HepG2 (cell line): ENCODE results near the gene PSMA4. TPM values are rescaled to one million over a fixed set of nuclear protein-coding genes. Genes with fewer than 3 reads are reported as not detected.
A peak's percentile ranks its signal among the peaks of the same experiment; 100 is the strongest.

Source experiments
- EZH2 ChIP-seq: conservative IDR thresholded peaks from 2 replicates; pipeline ENCODE4 v1.6.1; 2012; ENCODE audit warnings: mild to moderate bottlenecking, low read depth, low read length, moderate library complexity
- JUNB ChIP-seq: sonication (generic); formaldehyde crosslinking; IDR thresholded peaks from 2 replicates; pipeline ENCODE4 v1.8.0; 2022; ENCODE audit warnings: missing genetic modification reagents, mild to moderate bottlenecking, borderline replicate concordance
- NCOA5 ChIP-seq: sonication (generic); formaldehyde crosslinking; IDR thresholded peaks from 2 replicates; pipeline ENCODE4 v1.4.0; 2020; ENCODE audit warnings: missing genetic modification reagents
- NR3C1 ChIP-seq: sonication (generic); formaldehyde crosslinking; IDR thresholded peaks from 2 replicates; pipeline ENCODE4 v1.4.0; 2020; ENCODE audit warnings: missing genetic modification reagents
- SCMH1 ChIP-seq: sonication (generic); formaldehyde crosslinking; IDR thresholded peaks from 2 replicates; pipeline ENCODE4 v1.9.0; 2021; ENCODE audit warnings: missing genetic modification reagents, mild to moderate bottlenecking, borderline replicate concordance
- SYNCRIP ChIP-seq: fragments of 200-400 bp; formaldehyde crosslinking; IDR thresholded peaks from 2 replicates; pipeline ENCODE4 v1.6.1; 2018; ENCODE audit warnings: mild to moderate bottlenecking, low read depth, low read length; ENCODE audit not compliant: insufficient read depth
- ZFP36L2 ChIP-seq: sonication (generic); formaldehyde crosslinking; IDR thresholded peaks from 2 replicates; pipeline ENCODE4 v1.4.0; 2020; ENCODE audit warnings: missing genetic modification reagents
- ZNF260 ChIP-seq: sonication (generic); formaldehyde crosslinking; IDR thresholded peaks from 2 replicates; pipeline ENCODE4 v1.4.0; 2020; ENCODE audit warnings: missing genetic modification reagents, low read depth, mild to moderate bottlenecking, borderline replicate concordance
- ZNF3 ChIP-seq: IDR thresholded peaks from 2 replicates; pipeline ENCODE4 v1.7.0; 2017; ENCODE audit warnings: inconsistent platforms
- ZNF567 ChIP-seq: sonication (generic); formaldehyde crosslinking; IDR thresholded peaks from 2 replicates; pipeline ENCODE4 v1.8.1; 2023; ENCODE audit warnings: mild to moderate bottlenecking, missing genetic modification reagents, borderline replicate concordance
- ZNF792 ChIP-seq: IDR thresholded peaks from 2 replicates; pipeline ENCODE4 v1.6.1; 2016
- polyA plus RNA-seq, 8 experiments: library from polyadenylated mRNA; depleted of rRNA in 3 of 8; stranded (reverse) in 7 of 8; unstranded in 1 of 8; fragments of >200 nt; fragmentation: Illumina TruSeq in 4 of 8; extraction: Trizol in 4 of 8; gene quantifications; 2 replicates each; pipeline versions ENCODE4 v1.2.1 to v1.2.3, GENCODE V29; 2011 to 2016; ENCODE audit warnings: low read depth in 4 of 8, missing spikeins in 1 of 8, mixed read lengths in 1 of 8; ENCODE audit not compliant: insufficient read depth in 1 of 8
- total RNA-seq, 5 experiments: library from RNA; depleted of rRNA; stranded (reverse); fragments of >200 nt; fragmentation: Illumina TruSeq; extraction: Trizol; gene quantifications; 2 replicates each; pipeline ENCODE4 v1.2.3, GENCODE V29; 2016; ENCODE audit warnings: low read depth in 1 of 5
- TF ChIP-seq, protein P1 (sequence below), 2 experiments: sonication (generic) in 1 of 2; formaldehyde crosslinking in 1 of 2; IDR thresholded peaks; 2 replicates each; pipeline versions ENCODE4 v1.5.1 to v1.6.1; 2011 to 2020; ENCODE audit warnings: borderline replicate concordance in 1 of 2, low read depth in 1 of 2, low read length in 1 of 2, mild to moderate bottlenecking in 1 of 2, missing genetic modification reagents in 1 of 2, moderate library complexity in 1 of 2
- TF ChIP-seq, protein P2 (sequence below): sonication (generic); formaldehyde crosslinking; IDR thresholded peaks from 2 replicates; pipeline ENCODE4 v1.5.0; 2020; ENCODE audit warnings: mild to moderate bottlenecking, missing genetic modification reagents
- TF ChIP-seq, protein P3 (sequence below): IDR thresholded peaks from 2 replicates; pipeline ENCODE4 v1.6.1; 2016; ENCODE audit warnings: missing biosample characterization, missing genetic modification reagents, low read depth
- TF ChIP-seq, protein P4 (sequence below), 2 experiments: sonication (generic) in 1 of 2; formaldehyde crosslinking in 1 of 2; IDR thresholded peaks; 2 replicates each; pipeline versions ENCODE4 v1.6.1 to v1.9.0; 2014 to 2022; ENCODE audit warnings: antibody characterized with exemption in 1 of 2, borderline replicate concordance in 1 of 2, inconsistent platforms in 1 of 2, low read depth in 1 of 2, missing genetic modification reagents in 1 of 2
- TF ChIP-seq, protein P5 (sequence below): sonication (generic); formaldehyde crosslinking; IDR thresholded peaks from 2 replicates; pipeline ENCODE4 v1.5.0; 2020; ENCODE audit warnings: missing genetic modification reagents, mild to moderate bottlenecking, borderline replicate concordance

Gene PSMA4
- total and polyA plus RNA-seq, 2 of the 13 experiments (the other 11 are each of a cell fraction or from before 2014, with no cell fraction given): 202 to 404 TPM

DNA sequence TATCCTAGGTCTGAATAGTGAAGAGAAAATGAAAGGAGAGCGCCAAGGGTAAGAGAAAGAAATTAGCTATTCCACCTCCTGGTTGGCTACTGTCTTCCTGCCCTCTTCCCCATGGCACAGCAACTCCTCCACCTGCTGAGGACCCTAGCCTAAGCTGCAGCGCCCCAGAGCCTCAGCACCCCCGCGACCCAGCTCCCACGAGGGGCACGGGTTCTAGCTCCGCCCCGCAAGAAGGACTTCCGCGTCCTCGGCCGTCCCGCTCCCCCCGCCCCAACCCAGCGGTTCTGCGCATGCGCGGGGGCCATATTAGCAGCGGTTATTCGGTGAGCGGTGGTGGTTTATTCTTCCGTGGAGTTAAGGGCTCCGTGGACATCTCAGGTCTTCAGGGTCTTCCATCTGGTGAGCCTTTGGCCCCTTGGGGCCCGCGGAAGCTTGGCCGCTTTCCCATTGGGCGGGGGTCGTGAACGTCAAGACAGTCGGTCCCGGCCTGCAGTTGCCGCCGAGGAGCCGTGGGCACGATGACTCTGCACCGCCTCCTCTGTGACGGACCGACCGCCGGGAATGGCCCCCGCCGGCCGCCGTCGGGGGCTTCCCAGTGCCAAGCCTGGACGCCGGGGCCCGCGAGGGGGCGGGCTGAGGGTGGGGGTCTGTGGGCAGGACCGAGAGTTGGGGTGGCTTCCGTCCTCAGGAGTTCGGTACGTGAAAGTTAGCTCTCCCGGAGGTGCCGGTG lies at the start of gene PSMA4 (continued):
- TF ChIP-seq, protein P1, sequence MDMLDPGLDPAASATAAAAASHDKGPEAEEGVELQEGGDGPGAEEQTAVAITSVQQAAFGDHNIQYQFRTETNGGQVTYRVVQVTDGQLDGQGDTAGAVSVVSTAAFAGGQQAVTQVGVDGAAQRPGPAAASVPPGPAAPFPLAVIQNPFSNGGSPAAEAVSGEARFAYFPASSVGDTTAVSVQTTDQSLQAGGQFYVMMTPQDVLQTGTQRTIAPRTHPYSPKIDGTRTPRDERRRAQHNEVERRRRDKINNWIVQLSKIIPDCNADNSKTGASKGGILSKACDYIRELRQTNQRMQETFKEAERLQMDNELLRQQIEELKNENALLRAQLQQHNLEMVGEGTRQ (IDR thresholded peaks at IDR 0.05; ENCODE audit: low read depth, low read length): no peak
- TF ChIP-seq, protein P1 (CRISPR knock-in tag; IDR thresholded peaks at IDR 0.05; ENCODE audit: borderline replicate concordance): peak; percentile 30; the same call in 1 of the 2 replicates
- TF ChIP-seq, protein P2, sequence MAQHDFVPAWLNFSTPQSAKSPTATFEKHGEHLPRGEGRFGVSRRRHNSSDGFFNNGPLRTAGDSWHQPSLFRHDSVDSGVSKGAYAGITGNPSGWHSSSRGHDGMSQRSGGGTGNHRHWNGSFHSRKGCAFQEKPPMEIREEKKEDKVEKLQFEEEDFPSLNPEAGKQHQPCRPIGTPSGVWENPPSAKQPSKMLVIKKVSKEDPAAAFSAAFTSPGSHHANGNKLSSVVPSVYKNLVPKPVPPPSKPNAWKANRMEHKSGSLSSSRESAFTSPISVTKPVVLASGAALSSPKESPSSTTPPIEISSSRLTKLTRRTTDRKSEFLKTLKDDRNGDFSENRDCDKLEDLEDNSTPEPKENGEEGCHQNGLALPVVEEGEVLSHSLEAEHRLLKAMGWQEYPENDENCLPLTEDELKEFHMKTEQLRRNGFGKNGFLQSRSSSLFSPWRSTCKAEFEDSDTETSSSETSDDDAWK (CRISPR knock-in tag): no peak
- no peak for TF ChIP-seq SYNCRIP
- no peak for TF ChIP-seq JUNB (CRISPR knock-in tag)
- no peak for TF ChIP-seq ZFP36L2 (CRISPR knock-in tag)
- no peak for TF ChIP-seq SCMH1 (CRISPR knock-in tag)
- TF ChIP-seq NR3C1 (CRISPR knock-in tag): no peak
- TF ChIP-seq, protein P3, sequence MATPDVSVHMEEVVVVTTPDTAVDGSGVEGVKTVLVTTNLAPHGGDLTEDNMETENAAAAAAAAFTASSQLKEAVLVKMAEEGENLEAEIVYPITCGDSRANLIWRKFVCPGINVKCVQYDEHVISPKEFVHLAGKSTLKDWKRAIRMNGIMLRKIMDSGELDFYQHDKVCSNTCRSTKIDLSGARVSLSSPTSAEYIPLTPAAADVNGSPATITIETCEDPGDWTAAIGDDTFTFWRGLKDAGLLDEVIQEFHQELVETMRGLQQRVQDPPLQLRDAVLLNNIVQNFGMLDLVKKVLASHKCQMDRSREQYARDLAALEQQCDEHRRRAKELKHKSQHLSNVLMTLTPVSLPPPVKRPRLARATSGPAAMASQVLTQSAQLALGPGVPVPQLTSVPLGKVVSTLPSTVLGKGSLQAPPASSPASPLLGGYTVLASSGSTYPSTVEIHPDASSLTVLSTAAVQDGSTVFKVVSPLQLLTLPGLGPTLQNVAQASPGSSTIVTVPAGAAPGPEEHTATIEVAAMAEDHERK (CRISPR knock-in tag): peak; percentile 9; the same call in 1 of the 2 replicates
- no peak for TF ChIP-seq NCOA5 (CRISPR knock-in tag)
- no peak for TF ChIP-seq ZNF260 (CRISPR knock-in tag)
- no peak for TF ChIP-seq ZNF3 (CRISPR knock-in tag)
- no peak for TF ChIP-seq ZNF567 (CRISPR knock-in tag)
- no peak for TF ChIP-seq ZNF792 (CRISPR knock-in tag)
- TF ChIP-seq, protein P4, sequence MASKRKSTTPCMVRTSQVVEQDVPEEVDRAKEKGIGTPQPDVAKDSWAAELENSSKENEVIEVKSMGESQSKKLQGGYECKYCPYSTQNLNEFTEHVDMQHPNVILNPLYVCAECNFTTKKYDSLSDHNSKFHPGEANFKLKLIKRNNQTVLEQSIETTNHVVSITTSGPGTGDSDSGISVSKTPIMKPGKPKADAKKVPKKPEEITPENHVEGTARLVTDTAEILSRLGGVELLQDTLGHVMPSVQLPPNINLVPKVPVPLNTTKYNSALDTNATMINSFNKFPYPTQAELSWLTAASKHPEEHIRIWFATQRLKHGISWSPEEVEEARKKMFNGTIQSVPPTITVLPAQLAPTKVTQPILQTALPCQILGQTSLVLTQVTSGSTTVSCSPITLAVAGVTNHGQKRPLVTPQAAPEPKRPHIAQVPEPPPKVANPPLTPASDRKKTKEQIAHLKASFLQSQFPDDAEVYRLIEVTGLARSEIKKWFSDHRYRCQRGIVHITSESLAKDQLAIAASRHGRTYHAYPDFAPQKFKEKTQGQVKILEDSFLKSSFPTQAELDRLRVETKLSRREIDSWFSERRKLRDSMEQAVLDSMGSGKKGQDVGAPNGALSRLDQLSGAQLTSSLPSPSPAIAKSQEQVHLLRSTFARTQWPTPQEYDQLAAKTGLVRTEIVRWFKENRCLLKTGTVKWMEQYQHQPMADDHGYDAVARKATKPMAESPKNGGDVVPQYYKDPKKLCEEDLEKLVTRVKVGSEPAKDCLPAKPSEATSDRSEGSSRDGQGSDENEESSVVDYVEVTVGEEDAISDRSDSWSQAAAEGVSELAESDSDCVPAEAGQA (IDR thresholded peaks at IDR 0.05; ENCODE audit: low read depth): no peak; the same call in 1 of the 2 replicates
- TF ChIP-seq, protein P4 (CRISPR knock-in tag; IDR thresholded peaks at IDR 0.05; ENCODE audit: borderline replicate concordance): 0 out of 2 replicates have a peak, but pooled peaks have one; percentile 35
- no peak for TF ChIP-seq EZH2
- TF ChIP-seq, protein P5, sequence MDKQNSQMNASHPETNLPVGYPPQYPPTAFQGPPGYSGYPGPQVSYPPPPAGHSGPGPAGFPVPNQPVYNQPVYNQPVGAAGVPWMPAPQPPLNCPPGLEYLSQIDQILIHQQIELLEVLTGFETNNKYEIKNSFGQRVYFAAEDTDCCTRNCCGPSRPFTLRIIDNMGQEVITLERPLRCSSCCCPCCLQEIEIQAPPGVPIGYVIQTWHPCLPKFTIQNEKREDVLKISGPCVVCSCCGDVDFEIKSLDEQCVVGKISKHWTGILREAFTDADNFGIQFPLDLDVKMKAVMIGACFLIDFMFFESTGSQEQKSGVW (CRISPR knock-in tag): no peak
